Measurements from ENCODE around the gene ZNF648.
"Not testable (repeated sequence)": the region's sequence is repeated elsewhere in the genome, so short reads cannot be mapped to it uniquely, and the experiment has no call there.

Gene ZNF648

DNA sequence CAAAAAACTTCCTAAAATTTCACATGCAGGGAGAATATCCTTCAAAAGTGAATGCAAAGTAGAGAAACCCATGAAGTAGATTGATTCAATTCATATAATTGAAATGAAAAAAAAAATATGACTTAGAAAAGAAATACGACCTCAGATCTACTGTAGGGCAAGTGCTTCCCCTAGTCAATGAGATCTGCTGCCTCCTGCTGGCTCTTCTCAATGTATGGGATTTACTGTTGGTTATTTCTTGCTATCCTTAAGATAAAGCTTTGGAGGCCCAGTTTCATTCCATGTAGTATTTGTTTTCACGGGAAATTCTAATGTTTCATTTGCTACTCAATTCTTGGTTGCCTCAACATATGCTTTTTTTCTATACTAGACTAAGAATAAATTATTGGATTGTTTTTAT, 46.2 kb downstream of the ZNF648 start:
- DNase-seq = no peak

DNA sequence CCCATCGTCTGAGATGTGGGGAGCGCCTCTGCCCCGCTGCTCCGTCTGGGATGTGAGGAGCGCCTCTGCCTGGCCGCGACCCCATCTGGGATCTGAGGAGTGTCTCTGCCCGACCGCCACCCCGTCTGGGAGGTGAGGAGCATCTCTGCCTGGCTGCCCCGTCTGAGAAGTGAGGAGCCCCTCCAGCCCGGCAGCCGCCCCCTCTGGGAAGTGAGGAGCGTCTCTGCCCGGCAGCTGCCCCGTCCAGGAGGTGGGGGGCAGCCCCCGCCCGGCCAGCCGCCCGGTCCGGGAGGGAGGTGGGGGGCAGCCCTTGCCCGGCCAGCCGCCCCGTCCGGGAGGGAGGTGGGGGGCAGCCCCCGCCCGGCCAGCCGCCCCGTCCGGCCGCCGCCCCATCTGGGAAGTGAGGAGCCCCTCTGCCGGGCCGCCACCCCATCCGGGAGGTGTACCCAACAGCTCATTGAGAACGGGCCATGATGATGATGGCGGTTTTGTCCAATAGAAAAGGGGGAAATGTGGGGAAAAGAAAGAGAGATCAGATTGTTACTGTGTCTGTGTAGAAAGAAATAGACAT, 50.6 kb downstream of the ZNF648 start:
- DNase-seq = not testable (repeated sequence)

DNA sequence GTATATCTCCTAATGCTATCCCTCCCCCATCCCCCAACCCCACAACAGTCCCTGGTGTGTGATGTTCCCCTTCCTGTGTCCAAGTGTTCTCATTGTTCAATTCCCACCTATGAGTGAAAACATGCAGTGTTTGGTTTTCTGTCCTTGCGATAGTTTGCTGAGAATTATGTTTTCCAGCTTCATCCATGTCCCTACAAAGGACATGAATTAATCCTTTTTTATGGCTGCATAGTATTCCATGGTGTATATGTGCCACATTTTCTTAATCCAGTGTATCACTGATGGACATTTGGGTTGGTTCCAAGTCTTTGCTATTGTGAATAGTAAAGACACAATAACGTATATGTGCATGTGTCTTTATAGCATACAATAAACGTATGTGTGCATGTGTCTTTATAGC, 56.1 kb downstream of the ZNF648 start:
- not testable (repeated sequence) for DNase-seq

DNA sequence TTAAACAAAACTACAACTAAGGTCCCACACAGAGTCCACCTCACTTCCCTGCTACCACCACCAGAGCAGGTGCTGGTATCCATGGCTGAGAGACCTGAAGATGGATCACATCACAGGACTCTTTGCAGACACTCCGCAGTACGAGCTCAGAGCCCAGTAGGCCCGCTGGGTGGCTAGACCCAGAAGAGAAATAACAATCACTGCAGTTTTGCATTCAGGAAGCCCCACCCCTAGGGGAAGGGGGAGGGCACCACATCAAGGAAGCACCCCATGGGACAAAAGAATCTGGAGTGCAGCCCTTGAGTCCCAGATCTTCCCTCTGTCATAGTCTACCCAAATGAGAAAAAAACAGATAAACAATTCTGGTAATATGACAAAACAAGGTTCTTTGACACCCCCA, 56.9 kb downstream of the ZNF648 start:
- no peak for DNase-seq
